Thyroid gland (tissue), 4 donors: ENCODE measurements around the gene DSEL.

Experiments
- POLR2A ChIP-seq, 2 donors: fragments of 450-650 bp; IDR thresholded peaks; one replicate each; pipeline ENCODE4 v1.6.1; 2017; ENCODE audit warnings: antibody characterized with exemption in 2 of 2, mild to moderate bottlenecking in 2 of 2, moderate library complexity in 1 of 2
- TF ChIP-seq, protein P1 (sequence below), 6 experiments: fragments of 200-600 bp in 3 of 6; fragments of 450-650 bp in 3 of 6; sonication (generic) in 3 of 6; IDR thresholded peaks; one replicate each; pipeline ENCODE4 v1.5.1; 2016 to 2019; ENCODE audit warnings: antibody characterized with exemption in 6 of 6, mild to moderate bottlenecking in 2 of 6, inconsistent platforms in 1 of 6, moderate library complexity in 1 of 6

DNA sequence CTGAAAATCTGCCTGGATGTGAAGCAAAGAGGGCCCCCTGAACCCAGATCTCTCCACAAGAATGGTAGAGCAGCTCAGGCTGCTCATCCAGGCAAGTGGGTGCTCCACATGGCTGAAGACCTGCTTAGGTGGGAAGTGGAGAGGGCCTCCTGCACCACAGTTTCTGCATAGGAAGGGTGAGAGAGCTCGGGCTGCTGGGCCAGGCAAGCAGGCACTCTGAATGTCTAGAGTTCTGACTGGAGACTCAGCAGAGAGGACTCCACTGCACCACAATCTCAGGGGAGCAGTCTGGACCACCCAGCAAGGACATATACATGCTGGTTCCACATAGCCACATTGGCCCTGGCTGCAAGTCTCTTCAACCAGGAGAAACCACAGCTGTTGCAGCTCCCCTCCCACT is 52.0 kb downstream of the DSEL start:
- TF ChIP-seq, protein P1, sequence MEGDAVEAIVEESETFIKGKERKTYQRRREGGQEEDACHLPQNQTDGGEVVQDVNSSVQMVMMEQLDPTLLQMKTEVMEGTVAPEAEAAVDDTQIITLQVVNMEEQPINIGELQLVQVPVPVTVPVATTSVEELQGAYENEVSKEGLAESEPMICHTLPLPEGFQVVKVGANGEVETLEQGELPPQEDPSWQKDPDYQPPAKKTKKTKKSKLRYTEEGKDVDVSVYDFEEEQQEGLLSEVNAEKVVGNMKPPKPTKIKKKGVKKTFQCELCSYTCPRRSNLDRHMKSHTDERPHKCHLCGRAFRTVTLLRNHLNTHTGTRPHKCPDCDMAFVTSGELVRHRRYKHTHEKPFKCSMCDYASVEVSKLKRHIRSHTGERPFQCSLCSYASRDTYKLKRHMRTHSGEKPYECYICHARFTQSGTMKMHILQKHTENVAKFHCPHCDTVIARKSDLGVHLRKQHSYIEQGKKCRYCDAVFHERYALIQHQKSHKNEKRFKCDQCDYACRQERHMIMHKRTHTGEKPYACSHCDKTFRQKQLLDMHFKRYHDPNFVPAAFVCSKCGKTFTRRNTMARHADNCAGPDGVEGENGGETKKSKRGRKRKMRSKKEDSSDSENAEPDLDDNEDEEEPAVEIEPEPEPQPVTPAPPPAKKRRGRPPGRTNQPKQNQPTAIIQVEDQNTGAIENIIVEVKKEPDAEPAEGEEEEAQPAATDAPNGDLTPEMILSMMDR (IDR thresholded peaks at IDR 0.05) = no peak
- TF ChIP-seq POLR2A (IDR thresholded peaks at IDR 0.05) = no peak
